WTC11 (cell line): ENCODE measurements around the gene MRPS10. TPM values are rescaled to one million over a fixed set of nuclear protein-coding genes. Genes with fewer than 3 reads are reported as not detected.

ENCODE experiments used
- ATAC-seq: fragments of 200-7000 bp; cut with Tn5 transposase; 2 replicates; pipeline ENCODE4 v1.10.0; 2021; ENCODE audit warnings: mild to moderate bottlenecking, moderate library complexity
- CTCF ChIA-PET: fragments of 300-600 bp; sonication (Branson Sonifier 250); formaldehyde crosslinking; loops from one replicate; lab custom pipeline; 2021; ENCODE audit warnings: antibody characterized with exemption; lab: Charles Lee
- POLR2A ChIA-PET: fragments of 350-600 bp; sonication (Branson Sonifier 250); formaldehyde crosslinking; loops from one replicate; lab custom pipeline; 2021; ENCODE audit warnings: antibody characterized with exemption; lab: Charles Lee
- DNase-seq: peaks from one replicate; pipeline ENCODE4 v3.0.0; 2021; ENCODE audit warnings: low spot score
- H3K27ac Mint-ChIP-seq: 2 replicates; pipeline ENCODE4 v1.8.0; 2021; ENCODE audit warnings: mixed read lengths
- H3K27me3 Mint-ChIP-seq: 2 replicates; pipeline ENCODE4 v1.8.0; 2021; ENCODE audit warnings: low read depth, mild to moderate bottlenecking, moderate library complexity, mixed read lengths
- H3K36me3 Mint-ChIP-seq: 2 replicates; pipeline ENCODE4 v1.8.0; 2021; ENCODE audit warnings: mixed read lengths
- H3K4me1 Mint-ChIP-seq: 2 replicates; pipeline ENCODE4 v1.8.0; 2022; ENCODE audit warnings: mixed read lengths
- H3K4me3 Mint-ChIP-seq: 2 replicates; pipeline ENCODE4 v1.8.0; 2021; ENCODE audit warnings: mild to moderate bottlenecking, moderate library complexity, mixed read lengths
- H3K9me3 Mint-ChIP-seq: 2 replicates; pipeline ENCODE4 v1.8.0; 2021; ENCODE audit warnings: mixed read lengths
- OVOL2 ChIP-seq: fragments of 250-450 bp; sonication (Bioruptor Pico); IDR thresholded peaks from 2 replicates; pipeline ENCODE4 v1.9.0; 2021; ENCODE audit warnings: mild to moderate bottlenecking, borderline replicate concordance
- RORB ChIP-seq: fragments of 250-450 bp; sonication (Bioruptor Pico); IDR thresholded peaks from 2 replicates; pipeline ENCODE4 v1.9.0; 2021; ENCODE audit warnings: mild to moderate bottlenecking
- SMAD4 ChIP-seq: sonication (generic); formaldehyde crosslinking; IDR thresholded peaks from 2 replicates; pipeline ENCODE4 v1.8.0; 2022; ENCODE audit warnings: mild to moderate bottlenecking, missing genetic modification reagents
- TEAD1 ChIP-seq: sonication (generic); formaldehyde crosslinking; IDR thresholded peaks from 2 replicates; pipeline ENCODE4 v1.8.0; 2022; ENCODE audit warnings: mild to moderate bottlenecking, missing genetic modification reagents
- TP53 ChIP-seq: sonication (generic); formaldehyde crosslinking; IDR thresholded peaks from 2 replicates; pipeline ENCODE4 v1.8.1; 2023; ENCODE audit warnings: mild to moderate bottlenecking, missing genetic modification reagents
- ZBTB21 ChIP-seq: sonication (generic); formaldehyde crosslinking; IDR thresholded peaks from 2 replicates; pipeline ENCODE4 v1.8.1; 2023; ENCODE audit warnings: mild to moderate bottlenecking, missing genetic modification reagents, borderline replicate concordance
- ZNF317 ChIP-seq: sonication (generic); formaldehyde crosslinking; IDR thresholded peaks from 2 replicates; pipeline ENCODE4 v1.8.1; 2023; ENCODE audit warnings: low read depth, mild to moderate bottlenecking, moderate library complexity, missing genetic modification reagents, borderline replicate concordance
- ZNF416 ChIP-seq: fragments of 250-450 bp; sonication (Bioruptor Pico); IDR thresholded peaks from 2 replicates; pipeline ENCODE4 v1.9.0; 2021; ENCODE audit warnings: mild to moderate bottlenecking, inconsistent platforms
- ZNF423 ChIP-seq: fragments of 250-450 bp; sonication (Bioruptor Pico); IDR thresholded peaks from 2 replicates; pipeline ENCODE4 v2.1.2; 2022; ENCODE audit warnings: mild to moderate bottlenecking, moderate library complexity
- total RNA-seq: library from RNA; stranded (reverse); gene quantifications from 3 replicates; pipeline ENCODE4 v1.2.3, GENCODE V29; 2021
- TF ChIP-seq, protein P1 (sequence below): sonication (generic); formaldehyde crosslinking; IDR thresholded peaks from 2 replicates; pipeline ENCODE4 v1.8.1; 2023; ENCODE audit warnings: mild to moderate bottlenecking, missing genetic modification reagents, moderate library complexity
- TF ChIP-seq, protein P2 (sequence below): sonication (generic); formaldehyde crosslinking; IDR thresholded peaks from 2 replicates; pipeline ENCODE4 v1.8.0; 2023; ENCODE audit warnings: missing genetic modification reagents
- TF ChIP-seq, protein P3 (sequence below): sonication (generic); formaldehyde crosslinking; IDR thresholded peaks from 2 replicates; pipeline ENCODE4 v1.8.0; 2023; ENCODE audit warnings: mild to moderate bottlenecking, missing genetic modification reagents
- TF ChIP-seq, protein P4 (sequence below): sonication (generic); formaldehyde crosslinking; IDR thresholded peaks from 2 replicates; pipeline ENCODE4 v1.8.0; 2022; ENCODE audit warnings: mild to moderate bottlenecking, missing genetic modification reagents
- TF ChIP-seq, protein P5 (sequence below): sonication (generic); formaldehyde crosslinking; IDR thresholded peaks from 2 replicates; pipeline ENCODE4 v1.8.1; 2023; ENCODE audit warnings: mild to moderate bottlenecking, missing genetic modification reagents
- TF ChIP-seq, protein P6 (sequence below): sonication (generic); formaldehyde crosslinking; IDR thresholded peaks from 2 replicates; pipeline ENCODE4 v1.8.1; 2023; ENCODE audit warnings: mild to moderate bottlenecking, missing genetic modification reagents

The MRPS10 gene
- total RNA-seq, 1 experiment from 2014 or later = 31.3 TPM

DNA sequence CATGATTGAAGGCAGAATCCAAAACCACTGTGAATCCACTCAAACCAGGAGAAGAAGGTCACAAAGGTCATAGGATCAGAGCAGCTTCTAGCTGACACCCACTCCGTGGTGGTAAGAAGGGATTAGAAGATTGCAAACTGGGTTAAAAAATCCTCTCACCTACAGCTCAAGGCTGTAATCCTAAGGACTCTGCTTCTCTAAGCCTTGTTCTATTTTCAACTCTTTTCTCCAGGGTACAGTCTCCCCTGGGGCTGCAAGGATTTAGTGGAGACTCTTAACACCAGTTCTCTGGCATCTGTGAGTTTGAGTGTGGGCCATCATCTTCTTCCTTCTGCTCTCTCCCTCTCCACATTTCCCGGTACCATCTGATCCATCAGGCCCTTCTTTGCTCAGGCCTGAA lies 44.6 kb downstream of the MRPS10 start, which contains the start of gene GUCA1A:
Gene GUCA1A, plus strand, starts transcription at position 264 of the 400 bp plus-strand sequence. CDS start 250 bp downstream, outside the sequence.
- TF ChIP-seq TP53 = no peak
- TF ChIP-seq, protein P1, sequence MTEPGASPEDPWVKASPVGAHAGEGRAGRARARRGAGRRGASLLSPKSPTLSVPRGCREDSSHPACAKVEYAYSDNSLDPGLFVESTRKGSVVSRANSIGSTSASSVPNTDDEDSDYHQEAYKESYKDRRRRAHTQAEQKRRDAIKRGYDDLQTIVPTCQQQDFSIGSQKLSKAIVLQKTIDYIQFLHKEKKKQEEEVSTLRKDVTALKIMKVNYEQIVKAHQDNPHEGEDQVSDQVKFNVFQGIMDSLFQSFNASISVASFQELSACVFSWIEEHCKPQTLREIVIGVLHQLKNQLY = no peak
- TF ChIP-seq RORB (CRISPR knock-in tag) = no peak
- no peak for TF ChIP-seq ZBTB21 (CRISPR knock-in tag)
- no peak for TF ChIP-seq TEAD1 (CRISPR knock-in tag)
- no peak for TF ChIP-seq OVOL2 (CRISPR knock-in tag)
- TF ChIP-seq, protein P2, sequence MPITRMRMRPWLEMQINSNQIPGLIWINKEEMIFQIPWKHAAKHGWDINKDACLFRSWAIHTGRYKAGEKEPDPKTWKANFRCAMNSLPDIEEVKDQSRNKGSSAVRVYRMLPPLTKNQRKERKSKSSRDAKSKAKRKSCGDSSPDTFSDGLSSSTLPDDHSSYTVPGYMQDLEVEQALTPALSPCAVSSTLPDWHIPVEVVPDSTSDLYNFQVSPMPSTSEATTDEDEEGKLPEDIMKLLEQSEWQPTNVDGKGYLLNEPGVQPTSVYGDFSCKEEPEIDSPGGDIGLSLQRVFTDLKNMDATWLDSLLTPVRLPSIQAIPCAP (CRISPR knock-in tag) = no peak
- no peak for TF ChIP-seq ZNF416 (CRISPR knock-in tag)
- TF ChIP-seq, protein P3, sequence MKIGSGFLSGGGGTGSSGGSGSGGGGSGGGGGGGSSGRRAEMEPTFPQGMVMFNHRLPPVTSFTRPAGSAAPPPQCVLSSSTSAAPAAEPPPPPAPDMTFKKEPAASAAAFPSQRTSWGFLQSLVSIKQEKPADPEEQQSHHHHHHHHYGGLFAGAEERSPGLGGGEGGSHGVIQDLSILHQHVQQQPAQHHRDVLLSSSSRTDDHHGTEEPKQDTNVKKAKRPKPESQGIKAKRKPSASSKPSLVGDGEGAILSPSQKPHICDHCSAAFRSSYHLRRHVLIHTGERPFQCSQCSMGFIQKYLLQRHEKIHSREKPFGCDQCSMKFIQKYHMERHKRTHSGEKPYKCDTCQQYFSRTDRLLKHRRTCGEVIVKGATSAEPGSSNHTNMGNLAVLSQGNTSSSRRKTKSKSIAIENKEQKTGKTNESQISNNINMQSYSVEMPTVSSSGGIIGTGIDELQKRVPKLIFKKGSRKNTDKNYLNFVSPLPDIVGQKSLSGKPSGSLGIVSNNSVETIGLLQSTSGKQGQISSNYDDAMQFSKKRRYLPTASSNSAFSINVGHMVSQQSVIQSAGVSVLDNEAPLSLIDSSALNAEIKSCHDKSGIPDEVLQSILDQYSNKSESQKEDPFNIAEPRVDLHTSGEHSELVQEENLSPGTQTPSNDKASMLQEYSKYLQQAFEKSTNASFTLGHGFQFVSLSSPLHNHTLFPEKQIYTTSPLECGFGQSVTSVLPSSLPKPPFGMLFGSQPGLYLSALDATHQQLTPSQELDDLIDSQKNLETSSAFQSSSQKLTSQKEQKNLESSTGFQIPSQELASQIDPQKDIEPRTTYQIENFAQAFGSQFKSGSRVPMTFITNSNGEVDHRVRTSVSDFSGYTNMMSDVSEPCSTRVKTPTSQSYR (CRISPR knock-in tag) = no peak
- TF ChIP-seq ZNF317 (CRISPR knock-in tag) = no peak
- no peak for TF ChIP-seq ZNF423
- TF ChIP-seq, protein P4, sequence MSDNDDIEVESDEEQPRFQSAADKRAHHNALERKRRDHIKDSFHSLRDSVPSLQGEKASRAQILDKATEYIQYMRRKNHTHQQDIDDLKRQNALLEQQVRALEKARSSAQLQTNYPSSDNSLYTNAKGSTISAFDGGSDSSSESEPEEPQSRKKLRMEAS (CRISPR knock-in tag) = no peak
- TF ChIP-seq, protein P5, sequence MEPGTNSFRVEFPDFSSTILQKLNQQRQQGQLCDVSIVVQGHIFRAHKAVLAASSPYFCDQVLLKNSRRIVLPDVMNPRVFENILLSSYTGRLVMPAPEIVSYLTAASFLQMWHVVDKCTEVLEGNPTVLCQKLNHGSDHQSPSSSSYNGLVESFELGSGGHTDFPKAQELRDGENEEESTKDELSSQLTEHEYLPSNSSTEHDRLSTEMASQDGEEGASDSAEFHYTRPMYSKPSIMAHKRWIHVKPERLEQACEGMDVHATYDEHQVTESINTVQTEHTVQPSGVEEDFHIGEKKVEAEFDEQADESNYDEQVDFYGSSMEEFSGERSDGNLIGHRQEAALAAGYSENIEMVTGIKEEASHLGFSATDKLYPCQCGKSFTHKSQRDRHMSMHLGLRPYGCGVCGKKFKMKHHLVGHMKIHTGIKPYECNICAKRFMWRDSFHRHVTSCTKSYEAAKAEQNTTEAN (CRISPR knock-in tag) = no peak
- TF ChIP-seq SMAD4 (CRISPR knock-in tag) = no peak
- CTCF ChIA-PET = interaction anchor here (2.0 to 3.7 kb wide), 2 partner anchors 13 to 69 kb away, joined by 5 to 14 read pairs; no protein-coding TSS in a partner anchor
- Mint-ChIP-seq H3K27ac (no peak within 1 kb of the TSS), H3K36me3 (no peaks in the 10 kb centered on the region), H3K27me3 (peaks cover 10% of the 10 kb centered on the region), H3K4me1 (peaks cover 24% of the 10 kb centered on the region), H3K9me3 (peaks cover 4% of the 10 kb centered on the region), H3K4me3 (no peak within 1 kb of the TSS)
- POLR2A ChIA-PET = no interaction called here
- no peak for ATAC-seq
- no peak for DNase-seq

DNA sequence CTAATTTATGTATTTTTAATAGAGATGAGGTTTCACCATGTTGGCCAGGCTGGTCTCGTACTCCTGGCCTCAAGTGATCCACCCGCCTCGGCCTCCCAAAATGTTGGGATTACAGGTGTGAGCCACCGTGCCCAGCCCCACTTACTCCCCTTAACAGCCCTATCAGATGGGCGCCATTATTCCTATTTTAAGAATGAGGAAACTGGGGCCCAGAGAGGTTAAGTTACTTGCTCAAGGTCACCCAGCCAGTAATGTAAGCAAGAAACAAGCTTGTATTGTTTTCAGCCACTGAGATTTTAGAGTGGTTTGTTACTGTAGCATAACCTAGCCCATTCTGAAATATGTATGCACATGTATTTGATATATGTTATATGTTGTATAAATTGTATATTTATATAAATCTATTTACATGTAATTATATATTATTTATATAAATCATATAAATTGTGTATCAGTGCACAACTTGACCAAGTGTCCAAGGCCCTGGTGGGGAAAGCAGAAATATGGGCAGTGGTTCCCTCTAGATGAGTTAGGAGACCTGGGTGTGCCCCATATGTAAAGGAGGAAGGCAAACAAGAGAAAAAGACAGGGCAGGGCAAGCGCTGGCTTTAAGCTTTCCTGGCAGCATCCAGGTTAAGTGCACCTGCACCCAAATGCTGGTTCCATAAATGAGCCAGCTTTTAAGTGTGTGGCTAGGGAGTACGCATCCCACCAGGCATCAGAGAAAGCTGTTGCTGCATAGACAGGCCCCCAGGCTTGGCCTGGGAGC lies 45.7 kb downstream of the MRPS10 start:
- no peak overlapping the region for H3K4me3 Mint-ChIP-seq
- POLR2A ChIA-PET = no interaction called here
- DNase-seq = no peak
- peaks cover 4% of the 10 kb centered on the region for H3K9me3 Mint-ChIP-seq
- TF ChIP-seq, protein P6, sequence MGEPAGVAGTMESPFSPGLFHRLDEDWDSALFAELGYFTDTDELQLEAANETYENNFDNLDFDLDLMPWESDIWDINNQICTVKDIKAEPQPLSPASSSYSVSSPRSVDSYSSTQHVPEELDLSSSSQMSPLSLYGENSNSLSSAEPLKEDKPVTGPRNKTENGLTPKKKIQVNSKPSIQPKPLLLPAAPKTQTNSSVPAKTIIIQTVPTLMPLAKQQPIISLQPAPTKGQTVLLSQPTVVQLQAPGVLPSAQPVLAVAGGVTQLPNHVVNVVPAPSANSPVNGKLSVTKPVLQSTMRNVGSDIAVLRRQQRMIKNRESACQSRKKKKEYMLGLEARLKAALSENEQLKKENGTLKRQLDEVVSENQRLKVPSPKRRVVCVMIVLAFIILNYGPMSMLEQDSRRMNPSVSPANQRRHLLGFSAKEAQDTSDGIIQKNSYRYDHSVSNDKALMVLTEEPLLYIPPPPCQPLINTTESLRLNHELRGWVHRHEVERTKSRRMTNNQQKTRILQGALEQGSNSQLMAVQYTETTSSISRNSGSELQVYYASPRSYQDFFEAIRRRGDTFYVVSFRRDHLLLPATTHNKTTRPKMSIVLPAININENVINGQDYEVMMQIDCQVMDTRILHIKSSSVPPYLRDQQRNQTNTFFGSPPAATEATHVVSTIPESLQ = no peak
- peaks cover 10% of the 10 kb centered on the region for H3K27me3 Mint-ChIP-seq
- H3K36me3 Mint-ChIP-seq = no peaks in the 10 kb centered on the region
- no peak for ATAC-seq
- no peak overlapping the region for H3K27ac Mint-ChIP-seq
- CTCF ChIA-PET = interaction anchor here (0.6 to 3.7 kb wide), 5 partner anchors 25 to 87 kb away, joined by 3 to 14 read pairs (median 3); no protein-coding TSS in a partner anchor
- H3K4me1 Mint-ChIP-seq = peaks cover 17% of the 10 kb centered on the region
